MM.1S (cell line): ENCODE data around the gene ERCC1.
A peak's percentile ranks its signal among the peaks of the same experiment; 100 is the strongest.

ENCODE experiments used
- DNase-seq: peaks from one replicate; pipeline ENCODE4 v3.0.0-alpha.2; 2015
- H2AFZ ChIP-seq: fragments of 300-600 bp; sonication (generic); 2 replicates; pipeline ENCODE4 v1.6.0; 2016; ENCODE audit warnings: antibody characterized with exemption, low read length
- H3F3A ChIP-seq: fragments of 300-600 bp; sonication (generic); 2 replicates; pipeline ENCODE4 v1.6.1; 2016; ENCODE audit warnings: mild to moderate bottlenecking, antibody characterized with exemption, low read length, moderate library complexity, mixed read lengths; ENCODE audit not compliant: insufficient read depth
- H3K27ac ChIP-seq: fragments of 300-600 bp; sonication (generic); 2 replicates; pipeline ENCODE4 v1.5.1; 2016; ENCODE audit warnings: mild to moderate bottlenecking, low read length
- H3K27me3 ChIP-seq: fragments of 300-600 bp; sonication (generic); replicated peaks from 2 replicates; pipeline ENCODE4 v1.6.0; 2016; ENCODE audit warnings: low read length; ENCODE audit not compliant: insufficient read depth
- H3K36me3 ChIP-seq: fragments of 300-600 bp; sonication (generic); replicated peaks from 2 replicates; pipeline ENCODE4 v1.6.1; 2016; ENCODE audit warnings: mild to moderate bottlenecking, low read length, mixed read lengths; ENCODE audit not compliant: insufficient read depth
- H3K4me1 ChIP-seq: fragments of 300-600 bp; sonication (generic); 2 replicates; pipeline ENCODE4 v1.6.1; 2016; ENCODE audit warnings: low read length, mixed read lengths
- H3K4me2 ChIP-seq: fragments of 300-600 bp; sonication (generic); 2 replicates; pipeline ENCODE4 v1.6.0; 2016; ENCODE audit warnings: low read depth, low read length
- H3K4me3 ChIP-seq: fragments of 300-600 bp; sonication (generic); 2 replicates; pipeline ENCODE4 v1.5.1; 2016; ENCODE audit warnings: low read length, mixed read lengths
- H3K79me2 ChIP-seq: fragments of 300-600 bp; sonication (generic); 2 replicates; pipeline ENCODE4 v1.6.1; 2016; ENCODE audit warnings: mixed run types, low read length, mixed read lengths
- H3K9ac ChIP-seq: fragments of 300-600 bp; sonication (generic); 2 replicates; pipeline ENCODE4 v1.6.1; 2016; ENCODE audit warnings: low read length, mixed read lengths
- H3K9me2 ChIP-seq: fragments of 300-600 bp; sonication (generic); replicated peaks from 2 replicates; pipeline ENCODE4 v1.6.1; 2016; ENCODE audit warnings: mild to moderate bottlenecking, low read length, mixed read lengths; ENCODE audit not compliant: insufficient read depth
- H3K9me3 ChIP-seq: fragments of 300-600 bp; sonication (generic); replicated peaks from 2 replicates; pipeline ENCODE4 v1.6.1; 2016; ENCODE audit warnings: mild to moderate bottlenecking, low read length, mixed read lengths; ENCODE audit not compliant: insufficient read depth
- H4K20me1 ChIP-seq: fragments of 300-600 bp; sonication (generic); 2 replicates; pipeline ENCODE4 v1.6.1; 2016; ENCODE audit warnings: mild to moderate bottlenecking, low read length, moderate library complexity, mixed read lengths; ENCODE audit not compliant: insufficient read depth
- CTCF ChIP-seq: fragments of 300-600 bp; sonication (generic); IDR thresholded peaks from 2 replicates; pipeline ENCODE4 v1.5.1; 2016; ENCODE audit warnings: antibody characterized with exemption, low read length, mixed read lengths
- EZH2 ChIP-seq: fragments of 300-600 bp; sonication (generic); optimal IDR thresholded peaks from 2 replicates; pipeline ENCODE3; 2017; ENCODE audit warnings: low read depth, mild to moderate bottlenecking, antibody characterized with exemption, low read length, mixed read lengths
- EZH2phosphoT487 ChIP-seq: fragments of 300-600 bp; sonication (generic); IDR thresholded peaks from 2 replicates; pipeline ENCODE4 v1.6.1; 2018; ENCODE audit warnings: antibody characterized with exemption, low read length

ERCC1 gene

GRCh38 chr19:45448425-45448756 lies 24.7 kb upstream of the ERCC1 start:
- Histone ChIP-seq H3K27me3 (no peaks in the 10 kb centered on the region), H3K4me2 (no peak overlapping the region), H3K9me2 (no peaks in the 10 kb centered on the region), H2AFZ (no peak overlapping the region), H3K9ac (no peak overlapping the region), H3K36me3 (no peaks in the 10 kb centered on the region), H3K9me3 (no peaks in the 10 kb centered on the region), H4K20me1 (no peaks in the 10 kb centered on the region), H3K27ac (no peak overlapping the region), H3K79me2 (no peaks in the 10 kb centered on the region), H3K4me3 (no peak overlapping the region), H3K4me1 (peaks cover 18% of the 10 kb centered on the region), H3F3A (peaks cover 25% of the 10 kb centered on the region)
- DNase-seq: no peak
- TF ChIP-seq EZH2phosphoT487 (no peak), EZH2 (no peak), CTCF (no peak)

- no peak overlapping the region for H2AFZ ChIP-seq
- TF ChIP-seq EZH2phosphoT487 (no peak), EZH2 (no peak), CTCF (no peak)
- H3K36me3 ChIP-seq: no peaks in the 10 kb centered on the region
- H3K4me1 ChIP-seq: peaks cover 20% of the 10 kb centered on the region
- H3K4me2 ChIP-seq: no peak overlapping the region
- H3K27me3 ChIP-seq: no peaks in the 10 kb centered on the region
- H3K79me2 ChIP-seq: no peaks in the 10 kb centered on the region
- DNase-seq: no peak
- H3K27ac ChIP-seq: no peak overlapping the region
- no peak overlapping the region for H3K4me3 ChIP-seq
- no peaks in the 10 kb centered on the region for H3K9me3 ChIP-seq
- no peak overlapping the region for H3K9ac ChIP-seq
- H3K9me2 ChIP-seq: no peaks in the 10 kb centered on the region
- H3F3A ChIP-seq: peaks cover 36% of the 10 kb centered on the region
- H4K20me1 ChIP-seq: no peaks in the 10 kb centered on the region
These were observed 23.2 kb upstream of the ERCC1 start for GRCh38 chr19:45446944-45447343.

GRCh38 chr19:45446295-45446694 lies 22.6 kb upstream of the ERCC1 start:
- Histone ChIP-seq H3K27me3 (no peaks in the 10 kb centered on the region), H3K4me1 (peaks cover 13% of the 10 kb centered on the region), H3K9me3 (no peaks in the 10 kb centered on the region), H3K79me2 (no peaks in the 10 kb centered on the region), H3K4me3 (no peak overlapping the region), H3K9me2 (no peaks in the 10 kb centered on the region), H3F3A (peaks cover 30% of the 10 kb centered on the region), H3K9ac (no peak overlapping the region), H3K27ac (no peak overlapping the region), H3K4me2 (no peak overlapping the region), H2AFZ (no peak overlapping the region), H3K36me3 (no peaks in the 10 kb centered on the region), H4K20me1 (no peaks in the 10 kb centered on the region)
- DNase-seq: peak; percentile 53
- TF ChIP-seq CTCF: peak; percentile 57
- no peak for TF ChIP-seq EZH2phosphoT487

GRCh38 chr19:45445139-45445538 lies 21.4 kb upstream of the ERCC1 start:
- Histone ChIP-seq H3K4me1 (peaks cover 14% of the 10 kb centered on the region), H3K36me3 (no peaks in the 10 kb centered on the region), H3K4me3 (no peak overlapping the region), H2AFZ (no peak overlapping the region), H3K4me2 (no peak overlapping the region; the same call in 1 of the 2 replicates), H3K9me2 (no peaks in the 10 kb centered on the region), H3K9ac (no peak overlapping the region), H3K79me2 (no peaks in the 10 kb centered on the region), H3K27me3 (no peaks in the 10 kb centered on the region), H4K20me1 (no peaks in the 10 kb centered on the region), H3F3A (peaks cover 37% of the 10 kb centered on the region), H3K9me3 (no peaks in the 10 kb centered on the region), H3K27ac (no peak overlapping the region)
- no peak for DNase-seq
- no peak for TF ChIP-seq EZH2
- no peak for TF ChIP-seq CTCF
- no peak for TF ChIP-seq EZH2phosphoT487
